HCT116 (cell line): ENCODE measurements around the gene THAP3. TPM values are rescaled to one million over a fixed set of nuclear protein-coding genes. Genes with fewer than 3 reads are reported as not detected.

Source experiments
- ATAC-seq: fragments of 200-7000 bp; cut with Tn5 transposase; 2 replicates; pipeline ENCODE4 v1.9.1; 2020; ENCODE audit warnings: mild to moderate bottlenecking, moderate library complexity
- BruUV-seq: library from RNA; stranded (reverse); fragments of 400-500 nt; replicated peaks from 2 replicates; lab custom pipeline; 2021; lab: Mats Ljungman, UMichigan
- CTCF ChIA-PET: fragments of 300-600 bp; sonication (Branson Sonifier 250); formaldehyde crosslinking; loops from one replicate; lab custom pipeline; 2021; ENCODE audit warnings: antibody characterized with exemption; lab: Charles Lee
- POLR2A ChIA-PET: fragments of 300-600, 350-600 bp; sonication (Branson Sonifier 250); formaldehyde crosslinking; loops from one replicate; lab custom pipeline; 2021; ENCODE audit warnings: antibody characterized with exemption; lab: Charles Lee
- RAD21 ChIA-PET, 2 experiments: fragments of 300-600 bp; sonication (Branson Sonifier 250); formaldehyde crosslinking; loops; one replicate each; lab custom pipeline; 2023; ENCODE audit warnings: low total read pairs in 2 of 2; ENCODE audit not compliant: uncharacterized antibody in 2 of 2, unreplicated experiment in 2 of 2, low non-redundant PET in 1 of 2; lab: Charles Lee
- DNase-seq: peaks from one replicate; pipeline ENCODE4 v3.0.0-alpha.2; 2010; ENCODE audit warnings: low read depth, low spot score
- H2AFZ ChIP-seq: fragments of 200-600 bp; shearing (Covaris generic), sonication (generic); 2 replicates; pipeline ENCODE4 v1.6.1; 2017; ENCODE audit warnings: low read depth, mixed run types, mixed read lengths, antibody characterized with exemption, low read length; ENCODE audit not compliant: poor library complexity, severe bottlenecking
- H3K27ac ChIP-seq: 2 replicates; pipeline ENCODE4 v1.5.1; 2012; ENCODE audit warnings: low read depth, low read length
- H3K27me3 ChIP-seq: fragments of 200-600 bp; sonication (generic); 2 replicates; pipeline ENCODE4 v1.6.1; 2016; ENCODE audit warnings: mixed run types, low read length, mixed read lengths; ENCODE audit not compliant: insufficient read depth
- H3K36me3 ChIP-seq, 2 experiments: fragments of 200-500 bp in 1 of 2; fragments of 200-600 bp in 1 of 2; sonication (Bioruptor generic) in 1 of 2; sonication (generic) in 1 of 2; 2 replicates each; pipeline versions ENCODE4 v1.5.1 to v1.6.1; 2014 to 2016; ENCODE audit warnings: low read length in 2 of 2, inconsistent platforms in 1 of 2, mixed read lengths in 1 of 2, mixed run types in 1 of 2; ENCODE audit not compliant: insufficient read depth in 2 of 2, control insufficient read depth in 1 of 2
- H3K4me1 ChIP-seq, 2 experiments: fragments of 200-600 bp in 1 of 2; sonication (generic) in 1 of 2; 2 replicates each; pipeline versions ENCODE4 v1.5.1 to v1.6.1; 2012 to 2017; ENCODE audit warnings: low read length in 2 of 2, inconsistent platforms in 1 of 2, mild to moderate bottlenecking in 1 of 2, mixed read lengths in 1 of 2, mixed run types in 1 of 2, moderate library complexity in 1 of 2; ENCODE audit not compliant: insufficient read depth in 2 of 2, control insufficient read depth in 1 of 2
- H3K4me2 ChIP-seq: fragments of 200-600 bp; sonication (generic); 2 replicates; pipeline ENCODE4 v1.6.1; 2017; ENCODE audit warnings: mixed run types, low read length, mixed read lengths
- H3K4me3 ChIP-seq, 2 experiments: fragments of 200-600 bp in 1 of 2; sonication (generic) in 1 of 2; replicated peaks in 1 of 2; 2 replicates each; pipeline ENCODE4 v1.5.1; 2011 to 2016; ENCODE audit warnings: low read length in 2 of 2, control low read depth in 1 of 2, low read depth in 1 of 2, mild to moderate bottlenecking in 1 of 2, mixed read lengths in 1 of 2, mixed run types in 1 of 2
- H3K79me2 ChIP-seq: fragments of 200-600 bp; sonication (generic); 2 replicates; pipeline ENCODE4 v1.6.1; 2017; ENCODE audit warnings: mild to moderate bottlenecking, mixed run types, low read length, moderate library complexity, mixed read lengths; ENCODE audit not compliant: insufficient read depth
- H3K9ac ChIP-seq: fragments of 200-600 bp; sonication (generic); 2 replicates; pipeline ENCODE4 v1.6.1; 2016; ENCODE audit warnings: low read length, mixed read lengths
- H3K9me2 ChIP-seq: fragments of 200-600 bp; sonication (generic), shearing (Covaris generic); 2 replicates; pipeline ENCODE4 v1.6.1; 2017; ENCODE audit warnings: mixed run types, mild to moderate bottlenecking, moderate library complexity; ENCODE audit not compliant: insufficient read depth
- H3K9me3 ChIP-seq, 2 experiments: fragments of 200-500 bp in 1 of 2; fragments of 200-600 bp in 1 of 2; sonication (Bioruptor generic) in 1 of 2; sonication (generic) in 1 of 2; 2 replicates each; pipeline ENCODE4 v1.6.1; 2014 to 2017; ENCODE audit warnings: low read length in 2 of 2, mixed read lengths in 2 of 2, inconsistent platforms in 1 of 2, low read depth in 1 of 2, mild to moderate bottlenecking in 1 of 2, mixed run types in 1 of 2, moderate library complexity in 1 of 2; ENCODE audit not compliant: control insufficient read depth in 1 of 2, insufficient read depth in 1 of 2
- H4K20me1 ChIP-seq: fragments of 200-600 bp; sonication (generic), shearing (Covaris generic); 2 replicates; pipeline ENCODE4 v1.6.1; 2017; ENCODE audit warnings: mixed run types, mild to moderate bottlenecking, moderate library complexity; ENCODE audit not compliant: insufficient read depth
- CEBPB ChIP-seq: IDR thresholded peaks from 2 replicates; pipeline ENCODE4 v1.6.1; 2012; ENCODE audit warnings: low read depth
- EGR1 ChIP-seq: IDR thresholded peaks from 2 replicates; pipeline ENCODE4 v1.6.1; 2012; ENCODE audit warnings: low read depth
- ELF1 ChIP-seq: IDR thresholded peaks from 2 replicates; pipeline ENCODE4 v1.6.1; 2012; ENCODE audit warnings: low read depth, borderline replicate concordance
- EZH2 ChIP-seq: fragments of 200-600 bp; sonication (generic); IDR thresholded peaks from 2 replicates; pipeline ENCODE4 v1.6.1; 2017; ENCODE audit warnings: antibody characterized with exemption, mixed run types
- FOSL1 ChIP-seq: IDR thresholded peaks from 2 replicates; pipeline ENCODE4 v1.6.1; 2012; ENCODE audit warnings: low read depth
- JUND ChIP-seq: IDR thresholded peaks from 2 replicates; pipeline ENCODE4 v1.6.1; 2012
- POLR2A ChIP-seq: IDR thresholded peaks from 2 replicates; pipeline ENCODE4 v1.7.0; 2011; ENCODE audit warnings: borderline replicate concordance; ENCODE audit not compliant: insufficient read depth, insufficient read length; ENCODE audit errors: extremely low read depth
- RAD21 ChIP-seq: IDR thresholded peaks from 2 replicates; pipeline ENCODE4 v1.6.1; 2012; ENCODE audit warnings: low read depth, mild to moderate bottlenecking
- SIN3A ChIP-seq: IDR thresholded peaks from 2 replicates; pipeline ENCODE4 v1.6.1; 2012; ENCODE audit warnings: low read depth
- SRF ChIP-seq: IDR thresholded peaks from 2 replicates; pipeline ENCODE4 v1.6.1; 2012; ENCODE audit warnings: low read depth
- TCF7L2 ChIP-seq: IDR thresholded peaks from 2 replicates; pipeline ENCODE4 v1.7.0; 2011; ENCODE audit warnings: borderline replicate concordance, inconsistent platforms; ENCODE audit not compliant: insufficient read depth, insufficient read length; ENCODE audit errors: extremely low read depth
- YY1 ChIP-seq: IDR thresholded peaks from 2 replicates; pipeline ENCODE4 v1.6.1; 2011; ENCODE audit warnings: low read length, low read depth, moderate library complexity, mild to moderate bottlenecking; ENCODE audit not compliant: insufficient replicate concordance; ENCODE audit errors: extremely low read depth
- ZFX ChIP-seq: fragments of 450-650 bp; IDR thresholded peaks from 2 replicates; pipeline ENCODE4 v1.6.1; 2017
- ZNF274 ChIP-seq: fragments of 200-500 bp; sonication (Bioruptor generic); IDR thresholded peaks from 2 replicates; pipeline ENCODE4 v1.6.1; 2014; ENCODE audit warnings: mild to moderate bottlenecking, low read depth, low read length, inconsistent platforms
- intact Hi-C: fragments of 100-400 bp; cut with micrococcal nuclease; formaldehyde crosslinking; loops from 2 replicates; pipeline ENCODE4 v1.10.0; 2022
- total RNA-seq: library from RNA; stranded (reverse); gene quantifications from one replicate; pipeline ENCODE4 v1.2.1, GENCODE V29; 2021; ENCODE audit not compliant: unreplicated experiment
- TF ChIP-seq, protein P1 (sequence below): IDR thresholded peaks from 2 replicates; pipeline ENCODE4 v1.6.1; 2012
- TF ChIP-seq, protein P2 (sequence below): IDR thresholded peaks from 2 replicates; pipeline ENCODE4 v1.6.1; 2011; ENCODE audit warnings: mild to moderate bottlenecking, low read length, moderate library complexity; ENCODE audit not compliant: insufficient replicate concordance; ENCODE audit errors: extremely low read depth
- TF ChIP-seq, protein P3 (sequence below), 3 experiments: fragments of 200-600 bp in 1 of 3; sonication (generic) in 1 of 3; IDR thresholded peaks in 2 of 3; conservative IDR thresholded peaks in 1 of 3; 2 replicates each; pipeline ENCODE4 v1.5.1; 2012 to 2017; ENCODE audit warnings: low read depth in 2 of 3, low read length in 2 of 3, antibody characterized with exemption in 1 of 3, borderline replicate concordance in 1 of 3, control low read depth in 1 of 3, mild to moderate bottlenecking in 1 of 3, mixed read lengths in 1 of 3, mixed run types in 1 of 3, moderate library complexity in 1 of 3; ENCODE audit not compliant: insufficient read depth in 1 of 3
- TF ChIP-seq, protein P4 (sequence below): IDR thresholded peaks from 2 replicates; pipeline ENCODE4 v1.6.1; 2012

Gene THAP3
- total RNA-seq, 1 experiment from 2014 or later = 23.1 TPM

DNA sequence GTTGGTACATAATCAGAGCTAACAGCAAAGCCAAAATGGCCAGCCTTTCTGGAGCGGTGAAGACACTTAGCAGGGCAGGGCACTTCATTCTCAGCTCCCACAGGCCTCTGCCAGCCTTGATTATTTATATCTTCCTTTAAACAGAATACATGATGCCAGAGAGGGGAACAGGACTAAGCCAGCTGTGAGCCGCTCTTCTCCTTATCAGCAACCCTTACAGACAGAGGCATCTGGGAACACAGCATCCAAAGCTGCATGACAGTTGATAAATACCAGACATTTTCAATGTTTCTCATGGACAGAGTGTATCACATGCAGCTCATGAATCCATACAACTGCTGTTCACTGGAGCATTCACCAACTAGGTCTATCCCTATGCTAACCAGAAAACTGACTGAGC is 47.9 kb downstream of the THAP3 start:
- Histone ChIP-seq H2AFZ (no peak overlapping the region), H3K79me2 (peaks cover 28% of the 10 kb centered on the region), H3K4me1 (no peaks in the 10 kb centered on the region), H3K36me3 (peaks cover 5 to 14% of the 10 kb centered on the region in 2 experiments; a peak in 3 of 4 replicates), H3K4me3 (no peak overlapping the region), H3K9me2 (no peaks in the 10 kb centered on the region), H3K27ac (no peak overlapping the region), H3K27me3 (no peaks in the 10 kb centered on the region), H4K20me1 (no peaks in the 10 kb centered on the region), H3K4me2 (no peak overlapping the region), H3K9ac (no peak overlapping the region), H3K9me3 (no peaks in the 10 kb centered on the region)
- DNase-seq = no peak
- POLR2A ChIA-PET = no interaction called here
- ATAC-seq = no peak
- no peak for TF ChIP-seq RAD21
- TF ChIP-seq, protein P1, sequence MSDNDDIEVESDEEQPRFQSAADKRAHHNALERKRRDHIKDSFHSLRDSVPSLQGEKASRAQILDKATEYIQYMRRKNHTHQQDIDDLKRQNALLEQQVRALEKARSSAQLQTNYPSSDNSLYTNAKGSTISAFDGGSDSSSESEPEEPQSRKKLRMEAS = no peak
- TF ChIP-seq FOSL1 = no peak
- no peak for TF ChIP-seq EGR1
- no peak for TF ChIP-seq POLR2A
- TF ChIP-seq CEBPB = no peak
- TF ChIP-seq, protein P2, sequence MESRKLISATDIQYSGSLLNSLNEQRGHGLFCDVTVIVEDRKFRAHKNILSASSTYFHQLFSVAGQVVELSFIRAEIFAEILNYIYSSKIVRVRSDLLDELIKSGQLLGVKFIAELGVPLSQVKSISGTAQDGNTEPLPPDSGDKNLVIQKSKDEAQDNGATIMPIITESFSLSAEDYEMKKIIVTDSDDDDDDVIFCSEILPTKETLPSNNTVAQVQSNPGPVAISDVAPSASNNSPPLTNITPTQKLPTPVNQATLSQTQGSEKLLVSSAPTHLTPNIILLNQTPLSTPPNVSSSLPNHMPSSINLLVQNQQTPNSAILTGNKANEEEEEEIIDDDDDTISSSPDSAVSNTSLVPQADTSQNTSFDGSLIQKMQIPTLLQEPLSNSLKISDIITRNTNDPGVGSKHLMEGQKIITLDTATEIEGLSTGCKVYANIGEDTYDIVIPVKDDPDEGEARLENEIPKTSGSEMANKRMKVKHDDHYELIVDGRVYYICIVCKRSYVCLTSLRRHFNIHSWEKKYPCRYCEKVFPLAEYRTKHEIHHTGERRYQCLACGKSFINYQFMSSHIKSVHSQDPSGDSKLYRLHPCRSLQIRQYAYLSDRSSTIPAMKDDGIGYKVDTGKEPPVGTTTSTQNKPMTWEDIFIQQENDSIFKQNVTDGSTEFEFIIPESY = no peak
- TF ChIP-seq SIN3A = no peak
- TF ChIP-seq ELF1 = no peak
- TF ChIP-seq TCF7L2 = no peak
- no peak for TF ChIP-seq SRF
- TF ChIP-seq JUND = no peak
- no peak for TF ChIP-seq ZNF274
- no peak for TF ChIP-seq YY1
- TF ChIP-seq ZFX = no peak
- no peak for TF ChIP-seq EZH2
- TF ChIP-seq, protein P3, sequence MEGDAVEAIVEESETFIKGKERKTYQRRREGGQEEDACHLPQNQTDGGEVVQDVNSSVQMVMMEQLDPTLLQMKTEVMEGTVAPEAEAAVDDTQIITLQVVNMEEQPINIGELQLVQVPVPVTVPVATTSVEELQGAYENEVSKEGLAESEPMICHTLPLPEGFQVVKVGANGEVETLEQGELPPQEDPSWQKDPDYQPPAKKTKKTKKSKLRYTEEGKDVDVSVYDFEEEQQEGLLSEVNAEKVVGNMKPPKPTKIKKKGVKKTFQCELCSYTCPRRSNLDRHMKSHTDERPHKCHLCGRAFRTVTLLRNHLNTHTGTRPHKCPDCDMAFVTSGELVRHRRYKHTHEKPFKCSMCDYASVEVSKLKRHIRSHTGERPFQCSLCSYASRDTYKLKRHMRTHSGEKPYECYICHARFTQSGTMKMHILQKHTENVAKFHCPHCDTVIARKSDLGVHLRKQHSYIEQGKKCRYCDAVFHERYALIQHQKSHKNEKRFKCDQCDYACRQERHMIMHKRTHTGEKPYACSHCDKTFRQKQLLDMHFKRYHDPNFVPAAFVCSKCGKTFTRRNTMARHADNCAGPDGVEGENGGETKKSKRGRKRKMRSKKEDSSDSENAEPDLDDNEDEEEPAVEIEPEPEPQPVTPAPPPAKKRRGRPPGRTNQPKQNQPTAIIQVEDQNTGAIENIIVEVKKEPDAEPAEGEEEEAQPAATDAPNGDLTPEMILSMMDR (IDR thresholded peaks at IDR 0.05 in 2 of 3, conservative IDR thresholded peaks at IDR 0.05 in 1 of 3; ENCODE audit: borderline replicate concordance in 1 of 3, insufficient read depth in 1 of 3, low read depth in 2 of 3, low read length in 2 of 3) = no peak
- TF ChIP-seq, protein P4, sequence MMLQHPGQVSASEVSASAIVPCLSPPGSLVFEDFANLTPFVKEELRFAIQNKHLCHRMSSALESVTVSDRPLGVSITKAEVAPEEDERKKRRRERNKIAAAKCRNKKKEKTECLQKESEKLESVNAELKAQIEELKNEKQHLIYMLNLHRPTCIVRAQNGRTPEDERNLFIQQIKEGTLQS = no peak
- RAD21 ChIA-PET = no interaction called here
- no TSS peak for BruUV-seq
- intact Hi-C loops = no loop called here
- CTCF ChIA-PET = no interaction called here
